Measurements from ENCODE around the gene ATP6V0D1. TPM values are rescaled to one million over a fixed set of nuclear protein-coding genes. Genes with fewer than 3 reads are reported as not detected.

Gene ATP6V0D1
- total and polyA plus RNA-seq, 2 of the 4 experiments (the other 2 are of a cell fraction) = 112 to 124 TPM

- TF ChIP-seq USF2 (IDR thresholded peaks at IDR 0.05; ENCODE audit: low read depth, low read length) = no peak
- TF ChIP-seq RCOR1 (IDR thresholded peaks at IDR 0.05; ENCODE audit: insufficient replicate concordance, low read length) = no peak
Measured at GRCh38 chr16:67394155-67395104, 86.5 kb downstream of the ATP6V0D1 start (continued).
